Keratinocyte (primary cell): ENCODE measurements around the gene C15orf39.
"Not testable (repeated sequence)": the region's sequence is repeated elsewhere in the genome, so short reads cannot be mapped to it uniquely, and the experiment has no call there.

ENCODE experiments used
- EZH2 ChIP-seq: IDR thresholded peaks from one replicate; pipeline ENCODE4 v1.6.1; 2012; ENCODE audit warnings: inconsistent platforms, mild to moderate bottlenecking, low read length, moderate library complexity
- TF ChIP-seq, protein P1 (sequence below), 3 experiments: IDR thresholded peaks in 1 of 3; conservative IDR thresholded peaks in 1 of 3; optimal IDR thresholded peaks in 1 of 3; 2 replicates in 2 of 3; 3 replicates in 1 of 3; pipeline versions ENCODE3 to v1.5.1; 2011; ENCODE audit warnings: low read length in 3 of 3, mild to moderate bottlenecking in 3 of 3, moderate library complexity in 2 of 3, control low read depth in 1 of 3, inconsistent platforms in 1 of 3; ENCODE audit not compliant: insufficient read depth in 2 of 3; ENCODE audit errors: extremely low read depth in 1 of 3

DNA sequence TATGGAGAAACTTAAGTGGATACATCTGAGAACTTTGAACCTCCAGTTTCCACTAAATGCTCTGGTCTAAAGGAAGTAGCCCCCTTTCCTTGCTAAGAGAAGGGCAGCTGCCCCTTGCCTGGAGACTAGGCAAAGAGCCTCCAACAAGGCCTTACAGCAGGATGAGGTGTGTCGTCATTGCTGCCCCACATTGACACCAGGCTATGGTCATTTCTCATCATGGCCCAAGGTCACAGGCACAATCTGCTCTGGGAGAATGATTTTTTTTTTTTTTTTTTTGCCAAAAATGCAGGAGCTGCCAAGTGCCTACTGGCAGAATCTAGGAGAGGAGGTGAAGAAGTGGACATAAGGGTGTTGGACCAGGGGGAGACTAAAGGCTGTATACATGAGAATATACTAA is 44.1 kb downstream of the C15orf39 start:
- TF ChIP-seq, protein P1, sequence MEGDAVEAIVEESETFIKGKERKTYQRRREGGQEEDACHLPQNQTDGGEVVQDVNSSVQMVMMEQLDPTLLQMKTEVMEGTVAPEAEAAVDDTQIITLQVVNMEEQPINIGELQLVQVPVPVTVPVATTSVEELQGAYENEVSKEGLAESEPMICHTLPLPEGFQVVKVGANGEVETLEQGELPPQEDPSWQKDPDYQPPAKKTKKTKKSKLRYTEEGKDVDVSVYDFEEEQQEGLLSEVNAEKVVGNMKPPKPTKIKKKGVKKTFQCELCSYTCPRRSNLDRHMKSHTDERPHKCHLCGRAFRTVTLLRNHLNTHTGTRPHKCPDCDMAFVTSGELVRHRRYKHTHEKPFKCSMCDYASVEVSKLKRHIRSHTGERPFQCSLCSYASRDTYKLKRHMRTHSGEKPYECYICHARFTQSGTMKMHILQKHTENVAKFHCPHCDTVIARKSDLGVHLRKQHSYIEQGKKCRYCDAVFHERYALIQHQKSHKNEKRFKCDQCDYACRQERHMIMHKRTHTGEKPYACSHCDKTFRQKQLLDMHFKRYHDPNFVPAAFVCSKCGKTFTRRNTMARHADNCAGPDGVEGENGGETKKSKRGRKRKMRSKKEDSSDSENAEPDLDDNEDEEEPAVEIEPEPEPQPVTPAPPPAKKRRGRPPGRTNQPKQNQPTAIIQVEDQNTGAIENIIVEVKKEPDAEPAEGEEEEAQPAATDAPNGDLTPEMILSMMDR (optimal IDR thresholded peaks at IDR 0.05 in 1 of 3, IDR thresholded peaks at IDR 0.05 in 1 of 3, conservative IDR thresholded peaks at IDR 0.05 in 1 of 3; ENCODE audit: extremely low read depth in 1 of 3, insufficient read depth in 2 of 3, low read length in 3 of 3) = not testable (repeated sequence)
- not testable (repeated sequence) for TF ChIP-seq EZH2
